ENCODE measurements around the gene PTTG2. TPM values are rescaled to one million over a fixed set of nuclear protein-coding genes. Genes with fewer than 3 reads are reported as not detected.

PTTG2 gene
- total RNA-seq, 5 donors from 2014 or later (not counting 1 experiment from before 2014, with no cell fraction given): 1.4 to 2.3 (median 1.7) TPM

GRCh38 chr4:38007645-38008044 lies 47.4 kb downstream of the PTTG2 start:
- Mint-ChIP-seq H3K27me3 (no peaks in the 10 kb centered on the region), H3K27ac (no peak overlapping the region), H3K36me3 (peaks cover 3% of the 10 kb centered on the region), H3K9me3 (no peaks in the 10 kb centered on the region), H3K4me3 (no peak overlapping the region), H3K4me1 (peaks cover 31 to 53% (median 49%) of the 10 kb centered on the region in 3 donors)
- ChIA-PET CTCF (no interaction called here), POLR2A (no interaction called here)
- Histone ChIP-seq H3K27me3 (replicated peaks in 1 of 2; ENCODE audit: control insufficient read depth in 2 of 2, extremely low read depth in 1 of 2, insufficient read depth in 2 of 2, low read length in 1 of 2) (no peaks in the 10 kb centered on the region), H3K4me3 (ENCODE audit: control insufficient read depth in 1 of 2, extremely low read depth in 1 of 2, low read length in 1 of 2) (no peak overlapping the region), H3K27ac (ENCODE audit: low read length) (no peak overlapping the region), H3K9me3 (no peaks in the 10 kb centered on the region), H3K4me1 (ENCODE audit: control insufficient read depth in 1 of 2, extremely low read depth in 1 of 2, insufficient read depth in 2 of 2, low read length in 2 of 2) (peaks cover 3 to 21% of the 10 kb centered on the region in 2 experiments), H3K36me3 (ENCODE audit: control insufficient read depth in 2 of 2, extremely low read depth in 1 of 2, insufficient read depth in 1 of 2, low read length in 1 of 2) (no peaks in the 10 kb centered on the region)
- no peak for ATAC-seq (replicated peaks in 1 of 4)
- no peak for DNase-seq
- WGBS (ENCODE audit: insufficient coverage): 67% methylated on average over 3 of the region's 5 CpGs

GRCh38 chr4:38008571-38009021 lies 48.4 kb downstream of the PTTG2 start:
- Histone ChIP-seq H3K4me1 (ENCODE audit: control insufficient read depth in 1 of 2, extremely low read depth in 1 of 2, insufficient read depth in 2 of 2, low read length in 2 of 2) (peaks cover 0 to 16% of the 10 kb centered on the region in 2 experiments), H3K36me3 (ENCODE audit: control insufficient read depth in 2 of 2, extremely low read depth in 1 of 2, insufficient read depth in 1 of 2, low read length in 1 of 2) (no peaks in the 10 kb centered on the region), H3K27me3 (replicated peaks in 1 of 2; ENCODE audit: control insufficient read depth in 2 of 2, extremely low read depth in 1 of 2, insufficient read depth in 2 of 2, low read length in 1 of 2) (no peaks in the 10 kb centered on the region), H3K4me3 (ENCODE audit: control insufficient read depth in 1 of 2, extremely low read depth in 1 of 2, low read length in 1 of 2) (no peak overlapping the region), H3K27ac (ENCODE audit: low read length) (no peak overlapping the region), H3K9me3 (no peaks in the 10 kb centered on the region)
- Mint-ChIP-seq H3K27ac (no peak overlapping the region), H3K4me1 (peaks cover 23 to 45% (median 40%) of the 10 kb centered on the region in 3 donors), H3K9me3 (no peaks in the 10 kb centered on the region), H3K4me3 (no peak overlapping the region), H3K36me3 (peaks cover 3% of the 10 kb centered on the region), H3K27me3 (no peaks in the 10 kb centered on the region)
- ChIA-PET CTCF (interaction anchor here in 1 of 2 donors (0.5 to 0.6 kb wide), 2 partner anchors 157 to 1905 kb away, joined by 3 to 5 read pairs; no protein-coding TSS in a partner anchor), POLR2A (no interaction called here)
- ATAC-seq (replicated peaks in 1 of 4): no peak
- DNase-seq: no peak
- 100% methylated on average over 1 of the region's 3 CpGs for WGBS (ENCODE audit: insufficient coverage)

- Mint-ChIP-seq H3K27ac (no peak overlapping the region), H3K4me1 (peaks cover 20 to 38% (median 33%) of the 10 kb centered on the region in 3 donors), H3K27me3 (no peaks in the 10 kb centered on the region), H3K9me3 (no peaks in the 10 kb centered on the region), H3K4me3 (no peak overlapping the region), H3K36me3 (peaks cover 3% of the 10 kb centered on the region)
- ATAC-seq (replicated peaks in 1 of 4): no peak
- Histone ChIP-seq H3K27ac (ENCODE audit: low read length) (no peak overlapping the region), H3K27me3 (replicated peaks in 1 of 2; ENCODE audit: control insufficient read depth in 2 of 2, extremely low read depth in 1 of 2, insufficient read depth in 2 of 2, low read length in 1 of 2) (no peaks in the 10 kb centered on the region), H3K36me3 (ENCODE audit: control insufficient read depth in 2 of 2, extremely low read depth in 1 of 2, insufficient read depth in 1 of 2, low read length in 1 of 2) (peaks cover 0 to 3% of the 10 kb centered on the region in 2 donors), H3K4me1 (ENCODE audit: control insufficient read depth in 1 of 2, extremely low read depth in 1 of 2, insufficient read depth in 2 of 2, low read length in 2 of 2) (peaks cover 0 to 11% of the 10 kb centered on the region in 2 experiments), H3K9me3 (no peaks in the 10 kb centered on the region), H3K4me3 (ENCODE audit: control insufficient read depth in 1 of 2, extremely low read depth in 1 of 2, low read length in 1 of 2) (no peak overlapping the region)
- ChIA-PET CTCF (no interaction called here), POLR2A (no interaction called here)
- no peak for DNase-seq
Measured at GRCh38 chr4:38009421-38009820, 49.2 kb downstream of the PTTG2 start.

- peaks cover 15 to 33% (median 28%) of the 10 kb centered on the region in 3 donors for H3K4me1 Mint-ChIP-seq
- Histone ChIP-seq H3K27ac (ENCODE audit: low read length) (no peak overlapping the region), H3K27me3 (replicated peaks in 1 of 2; ENCODE audit: control insufficient read depth in 2 of 2, extremely low read depth in 1 of 2, insufficient read depth in 2 of 2, low read length in 1 of 2) (no peaks in the 10 kb centered on the region), H3K36me3 (ENCODE audit: control insufficient read depth in 2 of 2, extremely low read depth in 1 of 2, insufficient read depth in 1 of 2, low read length in 1 of 2) (peaks cover 0 to 8% of the 10 kb centered on the region in 2 donors), H3K9me3 (no peaks in the 10 kb centered on the region), H3K4me3 (ENCODE audit: control insufficient read depth in 1 of 2, extremely low read depth in 1 of 2, low read length in 1 of 2) (no peak overlapping the region), H3K4me1 (ENCODE audit: control insufficient read depth in 1 of 2, extremely low read depth in 1 of 2, insufficient read depth in 2 of 2, low read length in 2 of 2) (peaks cover 0 to 9% of the 10 kb centered on the region in 2 experiments)
- peaks cover 6% of the 10 kb centered on the region for H3K36me3 Mint-ChIP-seq
- H3K27me3 Mint-ChIP-seq: no peaks in the 10 kb centered on the region
- ChIA-PET POLR2A (no interaction called here), CTCF (interaction anchor here in 1 of 2 donors (0.5 kb wide), 1 partner anchor 1189 kb away, joined by 3 read pairs; no protein-coding TSS in a partner anchor)
- no peaks in the 10 kb centered on the region for H3K9me3 Mint-ChIP-seq
- no peak overlapping the region for H3K27ac Mint-ChIP-seq
- WGBS (ENCODE audit: insufficient coverage): 86% methylated on average over 1 of the region's 3 CpGs
- ATAC-seq (replicated peaks in 1 of 4) (no peak), DNase-seq (no peak)
- H3K4me3 Mint-ChIP-seq: no peak overlapping the region
Measured at GRCh38 chr4:38009949-38010348, 49.8 kb downstream of the PTTG2 start.

Other genes with a start within 250 kb of the PTTG2 start
- gene PGM2, start 133.7 kb upstream of the PTTG2 start, total RNA-seq: 10 to 100 TPM; 13.8 to 18.2 (median 16.6) TPM
- gene TBC1D1, start 69.3 kb upstream of the PTTG2 start, total RNA-seq: 10 to 100 TPM; 46.3 to 58.1 (median 47.6) TPM